Ascending aorta (tissue), 2 donors: ENCODE measurements around the gene RPP38. TPM values are rescaled to one million over a fixed set of nuclear protein-coding genes. Genes with fewer than 3 reads are reported as not detected.

ENCODE experiments used
- DNase-seq, 2 donors: peaks; one replicate each; pipeline ENCODE4 v3.0.0-alpha.2; 2019; ENCODE audit warnings: low spot score in 2 of 2
- H3K27ac ChIP-seq, 2 donors: fragments of 200-600 bp; sonication (generic); one replicate each; pipeline ENCODE4 v1.5.1; 2016 to 2017; ENCODE audit warnings: mild to moderate bottlenecking in 1 of 2
- H3K27me3 ChIP-seq: fragments of 200-600 bp; sonication (generic); one replicate; pipeline ENCODE4 v1.5.1; 2017
- H3K36me3 ChIP-seq, 2 donors: fragments of 200-600 bp; sonication (generic); one replicate each; pipeline ENCODE4 v1.5.1; 2016
- H3K4me1 ChIP-seq, 2 donors: fragments of 200-600 bp; sonication (generic); one replicate each; pipeline ENCODE4 v1.5.1; 2016 to 2017; ENCODE audit warnings: mild to moderate bottlenecking in 1 of 2
- H3K4me3 ChIP-seq, 2 donors: fragments of 200-600 bp; sonication (generic); one replicate each; pipeline ENCODE4 v1.5.1; 2016 to 2017; ENCODE audit warnings: mild to moderate bottlenecking in 1 of 2
- H3K9me3 ChIP-seq, 2 donors: fragments of 200-600 bp; sonication (generic); one replicate each; pipeline ENCODE4 v1.5.1; 2016
- intact Hi-C: fragments of 100-400 bp; cut with DNase I; formaldehyde crosslinking; loops from one replicate; pipeline ENCODE4 v1.15.1; 2023
- total RNA-seq: library from RNA; depleted of rRNA; stranded (reverse); fragments of >200 nt; gene quantifications from one replicate; pipeline ENCODE4 v1.1.0, GENCODE V29; 2016
- TF ChIP-seq, protein P1 (sequence below), 3 experiments: fragments of 200-600 bp in 2 of 3; fragments of 450-650 bp in 1 of 3; sonication (generic) in 2 of 3; IDR thresholded peaks; one replicate each; pipeline ENCODE4 v1.5.1; 2016 to 2019; ENCODE audit warnings: antibody characterized with exemption in 3 of 3, mild to moderate bottlenecking in 1 of 3, moderate library complexity in 1 of 3

Gene RPP38
- total RNA-seq, 1 donor from 2014 or later, result not detected

DNA sequence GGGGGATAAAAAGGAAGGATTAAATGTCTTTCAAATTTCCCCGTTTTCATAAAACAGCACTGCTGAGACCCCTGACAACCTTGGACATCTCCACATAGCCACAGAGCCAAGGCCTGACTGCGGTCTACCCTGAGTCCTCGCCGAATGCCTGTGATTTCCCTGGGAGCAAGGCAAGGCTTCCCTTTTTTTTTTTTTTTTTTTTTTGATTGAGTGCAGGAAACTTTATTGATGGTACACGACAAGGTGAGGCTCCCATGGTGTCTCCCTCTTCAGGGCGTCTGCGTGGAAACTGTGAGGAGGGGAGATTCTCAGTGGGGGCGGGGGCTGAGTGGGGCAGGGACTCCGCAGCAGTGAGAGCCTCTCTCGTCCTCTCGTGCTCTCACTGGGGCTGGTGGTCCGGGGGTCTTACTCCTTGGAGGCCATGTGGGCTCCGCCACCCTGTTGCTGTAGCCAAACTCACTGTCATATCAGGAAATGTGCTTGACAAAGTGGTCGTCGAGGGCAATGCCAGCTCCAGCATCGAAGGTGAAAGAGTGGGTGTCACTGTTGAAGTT lies 4.2 kb upstream of the RPP38 start:
- DNase-seq, result no peak
- TF ChIP-seq, protein P1, sequence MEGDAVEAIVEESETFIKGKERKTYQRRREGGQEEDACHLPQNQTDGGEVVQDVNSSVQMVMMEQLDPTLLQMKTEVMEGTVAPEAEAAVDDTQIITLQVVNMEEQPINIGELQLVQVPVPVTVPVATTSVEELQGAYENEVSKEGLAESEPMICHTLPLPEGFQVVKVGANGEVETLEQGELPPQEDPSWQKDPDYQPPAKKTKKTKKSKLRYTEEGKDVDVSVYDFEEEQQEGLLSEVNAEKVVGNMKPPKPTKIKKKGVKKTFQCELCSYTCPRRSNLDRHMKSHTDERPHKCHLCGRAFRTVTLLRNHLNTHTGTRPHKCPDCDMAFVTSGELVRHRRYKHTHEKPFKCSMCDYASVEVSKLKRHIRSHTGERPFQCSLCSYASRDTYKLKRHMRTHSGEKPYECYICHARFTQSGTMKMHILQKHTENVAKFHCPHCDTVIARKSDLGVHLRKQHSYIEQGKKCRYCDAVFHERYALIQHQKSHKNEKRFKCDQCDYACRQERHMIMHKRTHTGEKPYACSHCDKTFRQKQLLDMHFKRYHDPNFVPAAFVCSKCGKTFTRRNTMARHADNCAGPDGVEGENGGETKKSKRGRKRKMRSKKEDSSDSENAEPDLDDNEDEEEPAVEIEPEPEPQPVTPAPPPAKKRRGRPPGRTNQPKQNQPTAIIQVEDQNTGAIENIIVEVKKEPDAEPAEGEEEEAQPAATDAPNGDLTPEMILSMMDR (IDR thresholded peaks at IDR 0.05), result no peak
- intact Hi-C loops, result no loop called here
- no peaks in the 10 kb centered on the region for H3K27me3 ChIP-seq
- no peak overlapping the region for H3K4me3 ChIP-seq
- H3K27ac ChIP-seq, result no peak overlapping the region
- peaks cover 3 to 13% of the 10 kb centered on the region in 2 donors for H3K4me1 ChIP-seq
- no peaks in the 10 kb centered on the region for H3K9me3 ChIP-seq
- H3K36me3 ChIP-seq, result no peaks in the 10 kb centered on the region

DNA sequence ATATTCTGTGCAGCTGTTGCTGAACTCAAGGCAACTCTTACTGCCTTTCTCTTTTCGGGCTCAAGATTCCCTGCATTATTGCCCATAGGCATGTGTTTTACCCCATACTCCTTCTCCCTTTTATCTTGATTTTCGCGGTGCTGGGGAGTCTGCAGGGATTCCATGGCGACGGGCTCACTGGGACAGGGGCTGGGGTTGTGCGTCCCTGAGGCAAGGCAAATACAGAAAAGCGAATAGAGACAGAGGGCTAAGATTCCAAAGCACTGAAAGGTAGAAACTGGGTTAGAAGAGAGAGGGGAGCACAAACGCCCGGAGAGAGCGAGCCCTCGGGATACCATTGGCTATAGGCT lies 519 bp upstream of the RPP38 start:
- no peaks in the 10 kb centered on the region for H3K27me3 ChIP-seq
- peak overlapping the region in 1 of 2 donors; percentile 97 for H3K27ac ChIP-seq
- H3K36me3 ChIP-seq, result peaks cover 0 to 6% of the 10 kb centered on the region in 2 donors
- TF ChIP-seq, protein P1 (IDR thresholded peaks at IDR 0.05), result no peak
- H3K9me3 ChIP-seq, result no peaks in the 10 kb centered on the region
- H3K4me1 ChIP-seq, result peaks cover 6 to 22% of the 10 kb centered on the region in 2 donors
- no peak for DNase-seq
- intact Hi-C loops, result loop anchor here (1.0 to 5.0 kb wide), 6 partner anchors 8 to 259 kb away; partner anchors contain the start of genes ACBD7, CDNF, DCLRE1C and HSPA14
- peak overlapping the region; percentile 72 to 97 for H3K4me3 ChIP-seq

DNA sequence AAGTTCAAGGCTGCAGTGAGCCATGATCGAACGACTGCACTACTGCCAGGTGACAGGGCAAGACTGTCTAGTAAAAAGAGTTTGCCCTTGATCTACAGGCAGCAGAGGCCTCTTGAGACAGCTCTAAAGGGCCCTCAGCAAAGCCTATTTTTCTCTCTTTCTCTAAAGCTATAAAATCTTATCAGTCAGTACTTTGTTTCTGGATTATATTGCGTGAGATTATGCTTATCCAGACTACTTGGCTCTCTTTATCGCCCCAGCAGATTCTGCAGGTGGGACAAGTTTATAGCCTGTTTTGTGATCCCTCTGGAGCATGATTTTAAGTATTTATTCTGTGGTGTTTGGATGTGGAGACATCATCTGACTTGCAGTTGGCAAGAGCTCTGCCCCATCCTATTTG lies 2.7 kb downstream of the RPP38 start:
- TF ChIP-seq, protein P1 (IDR thresholded peaks at IDR 0.05), result no peak
- no peak overlapping the region for H3K27ac ChIP-seq
- peaks cover 21 to 37% of the 10 kb centered on the region in 2 donors for H3K36me3 ChIP-seq
- intact Hi-C loops, result loop anchor here (5.0 kb wide), 2 partner anchors 67 to 263 kb away; partner anchors contain the start of genes CDNF, HSPA14, MSANTD7 and NMT2
- H3K9me3 ChIP-seq, result no peaks in the 10 kb centered on the region
- H3K4me1 ChIP-seq, result peaks cover 6 to 22% of the 10 kb centered on the region in 2 donors
- no peaks in the 10 kb centered on the region for H3K27me3 ChIP-seq
- no peak for DNase-seq
- H3K4me3 ChIP-seq, result no peak overlapping the region

DNA sequence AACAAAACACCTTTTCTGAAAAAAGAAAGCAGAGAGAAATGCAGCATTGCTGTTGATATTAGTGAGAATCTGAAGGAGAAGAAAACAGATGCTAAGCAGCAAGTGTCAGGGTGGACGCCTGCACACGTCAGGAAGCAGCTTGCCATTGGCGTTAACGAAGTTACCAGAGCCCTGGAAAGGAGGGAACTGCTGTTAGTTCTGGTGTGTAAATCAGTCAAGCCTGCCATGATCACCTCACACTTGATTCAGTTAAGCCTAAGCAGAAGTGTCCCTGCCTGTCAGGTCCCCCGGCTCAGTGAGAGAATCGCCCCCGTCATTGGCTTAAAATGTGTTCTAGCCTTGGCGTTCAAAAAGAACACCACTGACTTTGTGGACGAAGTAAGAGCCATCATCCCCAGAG lies 6.4 kb downstream of the RPP38 start:
- TF ChIP-seq, protein P1 (IDR thresholded peaks at IDR 0.05), result no peak
- DNase-seq, result no peak
- Histone ChIP-seq H3K4me1 (peaks cover under 1 to 10% of the 10 kb centered on the region in 2 donors), H3K27ac (no peak overlapping the region), H3K27me3 (no peaks in the 10 kb centered on the region), H3K36me3 (peaks cover 33 to 58% of the 10 kb centered on the region in 2 donors), H3K9me3 (no peaks in the 10 kb centered on the region), H3K4me3 (no peak overlapping the region)
- intact Hi-C loops, result no loop called here

DNA sequence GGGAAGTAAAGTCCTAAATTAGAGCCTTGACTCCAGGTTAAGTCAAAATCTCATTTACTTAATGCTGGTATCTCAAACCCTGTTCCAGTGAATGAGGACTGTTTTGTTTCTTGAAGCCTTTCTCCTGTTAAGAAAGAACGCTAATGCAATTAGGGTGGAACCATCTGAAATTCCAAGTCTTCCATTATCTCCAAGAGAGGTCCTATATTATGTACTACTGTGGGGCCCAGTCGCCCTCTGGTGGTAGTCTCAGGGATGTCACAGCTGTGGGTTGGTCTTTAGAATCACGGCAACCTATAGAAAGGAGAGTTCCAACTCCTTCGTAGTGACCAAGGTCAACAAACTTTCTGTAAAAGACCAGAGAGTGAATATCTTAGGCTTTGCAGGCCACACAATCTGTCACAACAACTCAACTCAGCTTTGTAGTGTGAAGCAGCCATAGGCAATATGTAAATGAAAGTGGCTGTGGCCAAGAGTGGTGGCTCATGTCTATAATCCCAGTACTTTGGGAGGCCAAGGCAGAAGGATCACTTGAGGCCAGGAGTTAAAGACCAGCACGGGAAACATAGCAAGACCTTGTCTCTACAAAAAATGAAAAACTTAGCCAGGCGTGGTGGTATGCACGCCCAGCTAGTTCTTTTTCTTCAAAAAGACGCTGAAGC lies 9.3 kb downstream of the RPP38 start:
- Histone ChIP-seq H3K27ac (no peak overlapping the region), H3K27me3 (no peaks in the 10 kb centered on the region), H3K9me3 (no peaks in the 10 kb centered on the region), H3K4me3 (no peak overlapping the region), H3K4me1 (no peaks in the 10 kb centered on the region), H3K36me3 (peaks cover 42 to 62% of the 10 kb centered on the region in 2 donors)
- TF ChIP-seq, protein P1 (IDR thresholded peaks at IDR 0.05), result peak; percentile 80 to 89 (median 88)
- DNase-seq, result peak in 1 of 2 donors; percentile 87
- intact Hi-C loops, result loop anchor here (2.0 kb wide), 1 partner anchor 608 kb away; no protein-coding TSS in a partner anchor
